ENCODE results near the gene TLCD3B.
"Not testable (repeated sequence)": the region's sequence is repeated elsewhere in the genome, so short reads cannot be mapped to it uniquely, and the experiment has no call there.

TLCD3B gene

GRCh38 chr16:30018731-30019158, 12.3 kb downstream of the TLCD3B start:
- H3K27ac ChIP-seq = no peak overlapping the region
- H3K9me3 ChIP-seq = no peaks in the 10 kb centered on the region
- TF ChIP-seq CTCF (IDR thresholded peaks at IDR 0.05) = no peak
- no peaks in the 10 kb centered on the region for H3K36me3 ChIP-seq
- no peak overlapping the region for H3K4me3 ChIP-seq (ENCODE audit: low read depth in 1 of 2, low read length in 1 of 2)
- H3K4me1 ChIP-seq (ENCODE audit: control insufficient read depth in 1 of 2, insufficient read depth in 1 of 2, low read depth in 1 of 2, low read length in 1 of 2) = peaks cover 12 to 14% of the 10 kb centered on the region in 2 experiments
- peaks cover 11% of the 10 kb centered on the region for H3K27me3 ChIP-seq

DNA sequence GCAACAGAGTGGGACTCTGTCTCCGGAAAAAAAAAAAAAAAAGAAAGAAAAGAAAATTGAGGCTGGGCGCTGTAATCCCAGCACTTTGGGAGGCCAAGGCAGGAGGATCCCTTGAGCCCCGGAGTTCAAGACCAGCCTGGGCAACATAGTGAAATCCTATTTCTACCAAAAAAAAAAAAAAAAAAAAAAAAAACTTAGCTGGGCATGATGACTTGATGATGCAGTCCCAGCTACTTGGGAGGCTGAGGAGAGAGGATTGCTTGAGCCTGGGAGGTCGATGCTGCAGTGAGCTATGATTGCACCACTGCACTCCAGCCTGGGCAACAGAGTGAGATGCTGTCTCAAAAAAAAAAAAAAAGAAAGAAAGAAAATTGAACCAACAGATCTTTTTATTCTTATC, 13.1 kb downstream of the TLCD3B start:
- Histone ChIP-seq H3K27me3 (peaks cover 16% of the 10 kb centered on the region), H3K4me1 (ENCODE audit: control insufficient read depth in 1 of 2, insufficient read depth in 1 of 2, low read depth in 1 of 2, low read length in 1 of 2) (peaks cover 12 to 14% of the 10 kb centered on the region in 2 experiments)
- H3K27ac ChIP-seq; H3K4me3 ChIP-seq (ENCODE audit: low read depth in 1 of 2, low read length in 1 of 2); H3K9me3 ChIP-seq; H3K36me3 ChIP-seq: not testable (repeated sequence)

GRCh38 chr16:30017277-30017656, 13.8 kb downstream of the TLCD3B start:
- Histone ChIP-seq H3K36me3 (no peaks in the 10 kb centered on the region), H3K9me3 (no peaks in the 10 kb centered on the region), H3K27me3 (peaks cover 22% of the 10 kb centered on the region), H3K27ac (no peak overlapping the region), H3K4me1 (ENCODE audit: control insufficient read depth in 1 of 2, insufficient read depth in 1 of 2, low read depth in 1 of 2, low read length in 1 of 2) (peaks cover 12 to 14% of the 10 kb centered on the region in 2 experiments), H3K4me3 (ENCODE audit: low read depth in 1 of 2, low read length in 1 of 2) (no peak overlapping the region)
- no peak for TF ChIP-seq CTCF (IDR thresholded peaks at IDR 0.05)

DNA sequence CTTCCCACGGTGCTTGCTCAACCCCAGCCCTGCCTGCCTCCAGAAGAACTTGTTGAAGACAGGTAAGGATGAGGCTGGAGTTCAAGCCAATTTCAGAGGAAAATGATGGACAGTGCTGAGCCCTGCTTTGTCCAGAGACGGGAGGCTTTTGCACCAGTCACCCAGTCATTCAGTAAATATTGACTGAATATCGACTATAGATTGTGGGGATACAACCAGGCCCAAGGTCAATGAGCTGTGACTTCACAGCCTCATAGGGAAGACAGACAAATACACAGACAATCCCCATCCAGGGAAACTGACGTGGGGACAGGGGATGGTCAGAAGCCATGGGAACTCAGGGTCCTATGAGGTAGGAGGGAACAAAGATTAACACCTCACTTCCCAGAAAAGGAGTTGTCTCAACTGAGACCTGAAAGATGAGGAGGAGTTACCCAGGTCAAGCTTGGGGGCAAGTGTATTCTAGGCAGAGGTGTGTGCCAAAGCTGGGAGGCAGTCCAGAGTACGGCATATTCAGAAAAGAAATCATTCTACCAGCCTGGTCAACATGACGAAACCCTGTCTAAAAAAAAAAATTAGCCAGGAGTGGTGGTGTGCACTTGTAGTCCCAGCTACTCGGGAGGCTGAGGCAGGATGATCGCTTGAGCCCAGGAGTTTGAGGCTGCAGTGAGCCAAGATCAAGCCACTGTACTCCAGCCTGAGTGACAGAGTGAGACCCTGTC, 14.4 kb downstream of the TLCD3B start:
- H3K36me3 ChIP-seq = no peaks in the 10 kb centered on the region
- no peak for TF ChIP-seq CTCF (IDR thresholded peaks at IDR 0.05)
- H3K27me3 ChIP-seq = peaks cover 28% of the 10 kb centered on the region
- H3K4me1 ChIP-seq (ENCODE audit: control insufficient read depth in 1 of 2, insufficient read depth in 1 of 2, low read depth in 1 of 2, low read length in 1 of 2) = peaks cover 11 to 12% of the 10 kb centered on the region in 2 experiments
- no peaks in the 10 kb centered on the region for H3K9me3 ChIP-seq
- no peak overlapping the region for H3K27ac ChIP-seq
- H3K4me3 ChIP-seq (ENCODE audit: low read depth in 1 of 2, low read length in 1 of 2) = no peak overlapping the region

DNA sequence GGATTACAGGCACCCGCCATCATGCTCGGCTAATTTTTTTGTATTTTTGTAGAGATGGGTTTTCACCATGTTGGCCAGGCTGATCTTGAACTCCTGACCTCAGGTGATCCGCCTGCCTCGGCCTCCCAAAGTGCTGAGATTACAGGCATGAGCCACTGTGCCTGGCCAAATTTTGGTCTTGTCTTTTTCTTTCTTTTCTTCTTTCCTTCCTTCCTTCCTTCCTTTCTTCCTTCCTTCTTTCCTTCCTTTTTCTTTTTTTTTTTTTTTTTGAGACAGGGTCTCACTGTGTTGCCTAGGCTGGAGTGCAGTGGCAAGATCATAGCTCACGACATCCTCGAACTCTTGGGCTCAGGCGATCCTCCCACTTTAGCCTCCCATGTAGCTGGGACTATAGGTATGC, 15.6 kb downstream of the TLCD3B start:
- Histone ChIP-seq H3K4me1 (ENCODE audit: control insufficient read depth in 1 of 2, insufficient read depth in 1 of 2, low read depth in 1 of 2, low read length in 1 of 2) (peaks cover 0 to 11% of the 10 kb centered on the region in 2 experiments), H3K27me3 (peaks cover 41% of the 10 kb centered on the region)
- not testable (repeated sequence) for H3K4me3 ChIP-seq (ENCODE audit: low read depth in 1 of 2, low read length in 1 of 2); H3K27ac ChIP-seq; H3K36me3 ChIP-seq; H3K9me3 ChIP-seq

DNA sequence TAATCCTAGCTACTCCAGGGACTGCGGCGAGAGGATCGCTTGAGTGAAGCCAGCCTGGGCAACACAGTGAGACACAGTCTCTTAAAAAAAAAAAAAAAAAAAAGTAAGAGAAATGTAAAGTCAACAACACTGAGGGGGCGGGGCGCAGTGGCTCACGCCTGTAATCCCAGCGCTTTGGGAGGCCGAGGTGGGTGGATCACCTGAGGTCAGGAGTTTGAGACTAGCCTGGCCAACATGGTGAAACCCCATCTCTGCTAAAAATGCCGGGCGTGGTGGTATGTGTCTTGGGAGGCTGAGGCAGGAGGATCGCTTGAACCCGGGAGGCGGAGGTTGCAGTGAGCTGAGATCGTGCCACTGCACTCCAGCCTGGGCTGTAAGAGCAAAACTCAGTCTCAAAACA, 18.5 kb downstream of the TLCD3B start:
- not testable (repeated sequence) for H3K9me3 ChIP-seq; H3K27ac ChIP-seq; H3K4me3 ChIP-seq (ENCODE audit: low read depth in 1 of 2, low read length in 1 of 2); H3K36me3 ChIP-seq
- H3K27me3 ChIP-seq = peaks cover 60% of the 10 kb centered on the region
- peaks cover 0 to 12% of the 10 kb centered on the region in 2 experiments for H3K4me1 ChIP-seq (ENCODE audit: control insufficient read depth in 1 of 2, insufficient read depth in 1 of 2, low read depth in 1 of 2, low read length in 1 of 2)

DNA sequence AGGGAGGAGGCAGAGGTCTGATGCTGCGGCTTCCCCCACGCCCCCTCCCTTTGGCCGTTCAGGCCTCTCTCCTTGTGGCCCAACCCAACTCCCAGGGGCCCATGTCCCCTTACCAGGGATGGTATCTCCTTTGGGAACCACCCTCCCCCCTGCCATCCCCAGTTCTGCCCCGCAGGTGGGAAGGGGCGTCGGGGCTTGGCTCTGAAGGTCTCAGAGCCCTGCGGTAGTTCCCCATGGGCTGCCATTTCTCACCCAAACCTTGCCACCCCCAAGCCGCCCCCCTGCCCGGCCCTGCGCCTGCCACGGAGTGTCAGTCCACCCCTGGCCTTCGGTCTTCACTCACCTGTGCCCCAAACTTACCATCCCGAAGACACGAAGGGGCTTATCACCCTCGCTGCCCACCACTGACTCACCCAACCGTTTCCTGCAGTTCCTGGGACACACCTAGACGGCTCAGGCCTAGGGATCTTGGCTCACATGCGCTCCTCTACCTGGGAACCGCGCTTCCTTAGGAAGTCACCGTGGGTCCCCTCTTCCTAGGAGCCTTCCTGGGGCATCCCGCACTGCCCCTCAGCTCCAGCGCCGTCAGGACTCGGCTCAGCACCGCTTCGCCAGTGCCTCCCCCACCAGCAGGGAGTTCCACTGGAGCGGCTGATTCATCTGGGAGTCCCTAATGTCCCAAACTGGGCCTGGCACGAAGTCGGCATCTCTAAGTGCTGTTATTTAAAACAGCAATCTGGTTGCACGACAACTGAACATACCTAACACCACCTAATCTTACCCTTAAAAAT, 19.2 kb downstream of the TLCD3B start:
- peaks cover 0 to 12% of the 10 kb centered on the region in 2 experiments for H3K4me1 ChIP-seq (ENCODE audit: control insufficient read depth in 1 of 2, insufficient read depth in 1 of 2, low read depth in 1 of 2, low read length in 1 of 2)
- no peak overlapping the region for H3K27ac ChIP-seq
- no peaks in the 10 kb centered on the region for H3K36me3 ChIP-seq
- peaks cover 60% of the 10 kb centered on the region for H3K27me3 ChIP-seq
- no peak overlapping the region for H3K4me3 ChIP-seq (ENCODE audit: low read depth in 1 of 2, low read length in 1 of 2)
- no peak for TF ChIP-seq CTCF (IDR thresholded peaks at IDR 0.05)
- no peaks in the 10 kb centered on the region for H3K9me3 ChIP-seq
